NCI-H1930 (cell line): ENCODE data around the gene DYNC1H1.

Source experiments
- DNase-seq, 2 experiments: peaks; one replicate each; lab custom pipeline; 2025; lab: John Stamatoyannopoulos, UW

DYNC1H1 gene

GRCh38 chr14:102037686-102038085 lies 73.3 kb downstream of the DYNC1H1 start:
- DNase-seq, result no peak

- DNase-seq, result no peak
These were observed 74.8 kb downstream of the DYNC1H1 start for GRCh38 chr14:102039157-102039556.

- DNase-seq, result no peak
These were observed 75.8 kb downstream of the DYNC1H1 start for GRCh38 chr14:102040153-102040552.

GRCh38 chr14:102042699-102043098 lies 78.3 kb downstream of the DYNC1H1 start:
- DNase-seq, result no peak

DNA sequence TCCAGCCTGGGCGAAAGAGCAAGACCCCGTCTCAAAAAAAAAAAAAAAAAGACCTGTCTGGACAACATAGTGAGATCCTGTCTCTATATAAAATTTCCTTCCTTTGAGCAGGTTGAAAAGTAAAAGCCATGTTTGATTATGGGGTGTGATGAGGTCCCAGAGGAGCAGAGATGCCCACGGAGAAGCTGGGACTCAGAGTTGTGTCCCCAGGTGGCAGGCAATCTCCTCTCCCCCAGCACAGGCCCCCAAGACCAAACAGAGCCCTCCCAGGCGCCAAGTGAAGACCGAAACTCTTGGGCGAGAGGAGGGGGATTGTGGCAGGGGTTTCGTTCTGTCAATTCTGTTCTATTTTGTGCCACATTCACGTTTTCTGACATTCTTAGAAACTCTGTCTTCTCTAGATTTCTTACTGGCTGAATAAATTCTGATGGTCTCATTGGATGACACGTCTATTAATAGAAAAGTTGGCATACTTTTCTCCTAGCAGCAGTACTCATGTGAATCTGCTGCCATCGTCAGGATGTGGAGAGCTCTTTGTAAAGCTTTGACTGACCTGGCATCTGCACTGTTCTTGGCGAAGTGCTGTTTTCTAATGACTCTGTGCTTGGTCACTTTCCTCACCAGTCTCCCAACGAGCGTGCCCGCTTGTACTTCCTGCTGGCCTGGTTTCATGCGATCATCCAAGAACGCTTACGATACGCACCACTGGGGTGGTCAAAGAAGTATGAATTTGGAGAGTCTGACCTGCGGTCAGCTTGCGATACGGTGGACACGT lies 79.1 kb downstream of the DYNC1H1 start:
- DNase-seq, result no peak

DNA sequence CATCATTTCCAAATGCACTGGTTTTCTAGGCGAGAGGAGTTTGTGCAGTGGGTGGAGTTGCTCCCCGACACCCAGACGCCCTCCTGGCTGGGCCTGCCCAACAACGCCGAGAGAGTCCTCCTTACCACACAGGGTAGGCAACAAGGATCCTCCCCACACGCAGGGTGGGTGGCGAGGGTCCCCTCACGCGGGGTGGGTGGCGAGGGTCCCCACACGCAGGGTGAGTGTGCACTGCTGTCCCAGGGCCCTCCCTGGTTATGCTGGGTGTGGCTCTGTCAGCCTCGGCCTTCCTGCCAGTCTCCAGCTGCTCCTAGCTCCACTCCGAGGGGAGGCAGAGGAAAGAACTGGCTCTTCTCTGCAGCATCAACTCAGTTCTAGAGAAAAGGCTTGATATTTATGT lies 80.2 kb downstream of the DYNC1H1 start:
- no peak for DNase-seq

GRCh38 chr14:102046337-102047278 lies 82.2 kb downstream of the DYNC1H1 start:
- peak in 1 of 2 experiments; percentile 47 for DNase-seq

GRCh38 chr14:102047808-102048540 lies 83.6 kb downstream of the DYNC1H1 start:
- no peak for DNase-seq

- no peak for DNase-seq
These were observed 85.1 kb downstream of the DYNC1H1 start for GRCh38 chr14:102049258-102050025.

GRCh38 chr14:102050026-102050405 lies 85.6 kb downstream of the DYNC1H1 start:
- no peak for DNase-seq

DNA sequence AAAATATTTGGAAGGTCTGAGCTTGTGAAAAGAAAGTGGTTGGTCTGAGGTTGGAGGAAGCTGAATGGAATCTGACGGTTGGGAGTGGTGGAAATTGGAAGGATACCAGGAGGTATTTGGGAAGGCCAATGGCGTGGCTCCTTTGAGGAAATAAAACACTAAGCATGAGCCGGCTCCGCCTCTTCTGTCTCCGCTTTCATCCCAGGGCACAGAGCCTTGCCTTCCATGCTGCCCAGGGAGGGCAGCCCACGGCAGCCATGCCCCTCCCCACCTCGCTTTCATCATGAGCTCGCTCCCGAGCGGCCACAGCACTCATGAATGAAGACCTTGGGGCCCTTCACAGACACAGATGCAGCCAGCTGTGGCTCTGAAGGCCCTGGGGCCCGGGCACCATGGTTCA lies 86.3 kb downstream of the DYNC1H1 start:
- DNase-seq, result no peak

DNA sequence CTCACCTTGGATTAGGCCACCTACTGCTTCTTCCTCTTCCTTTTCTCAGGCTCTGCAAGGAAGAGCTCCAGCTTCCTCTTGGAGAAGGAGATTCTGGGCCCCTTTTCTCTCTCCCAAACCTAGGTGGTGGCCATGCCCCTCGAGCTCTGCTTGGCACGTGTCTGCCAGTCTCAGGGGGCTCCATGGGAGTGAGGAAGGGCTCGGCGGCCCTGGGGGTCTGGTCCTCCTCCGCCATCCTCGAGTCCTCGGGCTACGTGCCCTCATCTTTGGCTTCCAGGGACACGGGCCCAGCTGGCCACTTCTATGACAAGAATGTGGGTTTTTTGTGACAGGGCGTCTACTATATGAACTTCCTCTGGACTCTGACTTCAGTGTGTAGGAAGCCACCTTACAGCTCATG lies 88.1 kb downstream of the DYNC1H1 start:
- no peak for DNase-seq

DNA sequence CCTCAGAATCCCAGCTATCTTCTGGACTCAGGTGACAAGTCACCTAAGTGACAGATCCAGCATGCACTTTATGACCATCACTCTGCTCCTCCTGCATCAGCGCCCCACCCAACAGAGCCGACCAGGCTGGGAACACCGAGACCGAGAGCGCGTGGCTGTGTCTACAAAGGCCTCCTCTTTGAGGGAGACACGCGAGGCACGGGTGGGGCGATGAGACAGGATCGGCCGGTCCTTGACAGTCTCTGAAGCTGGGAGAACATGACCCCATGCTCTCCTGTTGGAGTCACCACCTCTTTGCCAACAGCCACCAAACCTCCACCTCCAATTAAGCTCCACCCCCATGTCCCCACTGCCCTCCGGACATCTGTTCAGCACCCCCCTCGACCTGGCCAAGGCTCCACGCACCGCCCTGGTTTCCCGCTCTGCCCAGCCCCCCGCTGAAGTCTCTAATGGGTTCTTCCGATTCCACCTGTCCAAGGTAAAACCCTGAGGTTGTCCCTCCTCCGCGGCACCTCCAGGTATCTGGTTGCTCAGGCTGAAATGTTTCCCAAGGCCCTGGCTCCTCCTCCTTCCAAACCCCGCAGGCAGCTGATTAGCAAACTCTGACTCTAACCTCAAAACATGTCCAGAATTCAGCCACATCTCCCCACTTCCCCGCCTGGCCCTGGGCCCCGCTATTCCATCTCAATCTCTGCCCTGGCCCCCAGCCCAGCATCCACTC lies 91.0 kb downstream of the DYNC1H1 start:
- no peak for DNase-seq

GRCh38 chr14:102056694-102057442 lies 92.5 kb downstream of the DYNC1H1 start:
- DNase-seq, result no peak

DNA sequence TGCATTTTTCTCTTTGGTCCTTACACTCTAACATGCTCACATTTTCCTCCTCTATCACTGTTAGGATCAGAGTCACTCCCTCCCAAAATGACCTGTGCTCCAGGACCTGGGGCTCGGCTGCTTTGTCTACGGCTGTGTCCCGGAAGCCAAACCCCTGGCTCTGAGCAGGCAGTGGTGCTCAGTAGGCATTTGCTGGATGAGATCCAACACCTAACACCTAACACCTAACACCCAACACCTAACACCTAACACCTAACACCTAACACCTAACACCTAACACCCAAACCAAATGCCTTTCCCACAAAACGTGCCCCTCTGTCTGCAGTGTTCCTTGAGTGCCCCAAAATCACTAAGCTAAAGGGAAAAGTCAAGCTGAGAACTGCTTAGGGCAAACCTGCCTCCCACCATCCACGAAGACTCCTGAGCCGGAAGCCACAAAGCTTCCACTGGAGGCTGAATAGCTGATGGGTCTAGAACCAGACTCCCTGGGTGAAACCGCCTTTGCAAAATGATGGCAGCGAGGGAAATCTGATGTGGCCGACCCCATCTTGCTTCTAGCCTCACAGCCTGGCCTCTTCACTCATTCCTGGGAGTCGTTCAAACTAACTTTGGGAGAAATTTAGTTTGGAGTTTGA lies 93.2 kb downstream of the DYNC1H1 start:
- DNase-seq, result no peak

DNA sequence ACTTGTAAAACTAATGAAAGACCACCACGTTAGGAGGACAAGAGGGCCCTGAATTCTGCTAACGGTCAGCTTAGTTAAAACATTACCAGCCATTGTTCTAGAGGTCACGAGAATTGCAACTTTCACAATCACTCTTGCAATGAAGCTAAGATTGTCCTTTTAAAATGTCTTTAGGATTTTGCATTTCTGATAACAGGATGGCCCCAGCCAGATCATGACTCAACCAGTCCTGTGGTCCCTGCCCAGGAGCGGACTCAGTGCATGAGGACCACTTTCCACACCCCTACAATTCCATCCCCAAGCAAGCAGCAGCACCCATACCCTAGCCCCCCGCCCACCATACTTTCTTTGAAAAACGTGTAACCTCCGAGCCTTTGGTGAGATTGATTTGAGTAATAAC lies 93.8 kb downstream of the DYNC1H1 start:
- no peak for DNase-seq

- DNase-seq, result no peak
These were observed 94.6 kb downstream of the DYNC1H1 start for GRCh38 chr14:102058961-102059360.

DNA sequence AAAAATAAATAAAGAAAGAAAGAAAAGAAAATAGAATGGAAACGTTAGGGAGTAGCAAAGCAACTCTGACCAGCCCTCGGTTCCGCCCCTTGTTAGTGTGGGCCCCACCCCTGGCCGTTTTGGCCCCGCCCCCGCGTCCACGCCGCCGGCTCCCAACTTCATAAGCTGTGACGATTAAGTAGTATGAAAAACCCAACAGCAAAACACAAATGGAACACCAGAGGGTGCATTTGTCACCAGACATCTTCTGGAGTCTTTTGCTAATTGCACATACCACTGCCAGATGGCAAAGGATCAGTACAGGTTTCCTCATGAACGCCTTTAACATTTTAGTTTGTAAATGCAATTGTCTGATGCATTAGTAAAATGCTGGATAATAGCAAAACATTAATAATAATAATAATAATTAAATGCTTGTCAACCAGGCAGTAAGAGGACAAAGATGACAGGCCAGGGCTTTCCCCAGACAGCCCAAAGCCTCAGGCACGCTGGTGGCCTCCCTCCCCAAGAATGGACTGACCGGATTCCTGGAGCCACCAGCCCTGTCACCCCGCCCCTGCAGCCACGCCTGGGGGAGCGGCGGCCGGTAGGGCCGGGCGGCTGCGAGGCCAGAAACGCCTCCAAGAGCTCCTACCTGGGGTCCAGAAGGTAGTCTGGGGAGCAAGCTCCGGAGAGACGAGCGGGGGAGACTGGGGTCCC lies 98.9 kb downstream of the DYNC1H1 start:
- DNase-seq, result no peak

GRCh38 chr14:102063808-102064429 lies 99.5 kb downstream of the DYNC1H1 start:
- no peak for DNase-seq
